Karpas-422 (cell line): ENCODE data around the gene ITPK1. TPM values are rescaled to one million over a fixed set of nuclear protein-coding genes. Genes with fewer than 3 reads are reported as not detected.

Experiments
- DNase-seq: peaks from one replicate; pipeline ENCODE4 v3.0.0-alpha.2; 2015
- H2AFZ ChIP-seq: fragments of 200-600 bp; sonication (generic); 2 replicates; pipeline ENCODE4 v1.6.1; 2014; ENCODE audit warnings: antibody characterized with exemption, low read length, mixed read lengths
- H3K27ac ChIP-seq: fragments of 200-600 bp; sonication (generic); 2 replicates; pipeline ENCODE4 v1.5.1; 2014; ENCODE audit warnings: mild to moderate bottlenecking, low read length, moderate library complexity
- H3K27me3 ChIP-seq: fragments of 200-600 bp; sonication (generic); 2 replicates; pipeline ENCODE4 v1.6.1; 2014; ENCODE audit warnings: low read length, mixed read lengths
- H3K36me3 ChIP-seq: fragments of 200-600 bp; sonication (generic); 2 replicates; pipeline ENCODE4 v1.6.1; 2014; ENCODE audit warnings: low read length, mixed read lengths; ENCODE audit not compliant: insufficient read depth
- H3K4me1 ChIP-seq: fragments of 200-600 bp; sonication (generic); 2 replicates; pipeline ENCODE4 v1.6.1; 2014; ENCODE audit warnings: mild to moderate bottlenecking, low read length, mixed read lengths
- H3K4me2 ChIP-seq: fragments of 200-600 bp; sonication (generic); 2 replicates; pipeline ENCODE4 v1.6.1; 2014; ENCODE audit warnings: low read length, low read depth, mild to moderate bottlenecking; ENCODE audit not compliant: poor library complexity, severe bottlenecking
- H3K4me3 ChIP-seq: fragments of 200-600 bp; sonication (generic); 2 replicates; pipeline ENCODE4 v1.5.1; 2014; ENCODE audit warnings: mild to moderate bottlenecking, antibody characterized with exemption, low read length, mixed read lengths
- H3K79me2 ChIP-seq: fragments of 200-600 bp; sonication (generic); 2 replicates; pipeline ENCODE4 v1.6.1; 2014; ENCODE audit warnings: mild to moderate bottlenecking, low read length, mixed read lengths
- H3K9ac ChIP-seq: fragments of 200-600 bp; sonication (generic); 2 replicates; pipeline ENCODE4 v1.6.0; 2014; ENCODE audit warnings: low read length
- H3K9me2 ChIP-seq: fragments of 200-600 bp; sonication (generic), shearing (Covaris generic); replicated peaks from 2 replicates; pipeline ENCODE4 v1.6.0; 2014; ENCODE audit warnings: mild to moderate bottlenecking, low read length, moderate library complexity; ENCODE audit not compliant: insufficient read depth
- H3K9me3 ChIP-seq: fragments of 300-700, 200-600 bp; sonication (generic); 2 replicates; pipeline ENCODE4 v1.6.1; 2014; ENCODE audit warnings: low read length, mixed read lengths
- H4K20me1 ChIP-seq: fragments of 200-600 bp; sonication (generic); 2 replicates; pipeline ENCODE4 v1.6.1; 2014; ENCODE audit warnings: mild to moderate bottlenecking, antibody characterized with exemption, low read length, low read depth; ENCODE audit not compliant: insufficient read depth
- total RNA-seq: library from RNA; depleted of rRNA; stranded (reverse); fragments of >200 nt; shearing (Covaris generic); gene quantifications from 2 replicates; pipeline ENCODE4 v1.2.3, GENCODE V29; 2014; ENCODE audit warnings: low replicate concordance

The ITPK1 gene
- total RNA-seq, 1 experiment from 2014 or later, result 6.3 TPM

DNA sequence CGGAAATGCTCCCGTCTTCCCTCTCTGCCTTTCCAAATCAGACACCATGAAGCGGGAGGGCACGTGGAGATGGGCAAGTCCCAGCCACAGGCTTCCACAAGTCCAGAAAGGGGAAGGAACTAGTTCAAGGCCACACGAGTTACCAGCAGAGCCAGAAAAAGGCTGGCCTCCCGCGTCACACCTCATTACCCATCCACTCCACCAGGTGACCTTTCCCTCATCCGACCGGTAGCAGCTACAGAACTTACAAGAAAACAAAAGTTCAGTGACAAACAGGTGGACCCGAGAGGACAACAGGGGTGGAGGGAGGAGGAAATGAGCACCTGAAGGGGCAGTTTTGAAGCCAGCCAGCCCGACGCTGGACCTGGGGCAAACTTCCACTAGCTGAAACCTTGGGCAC, 145.9 kb downstream of the ITPK1 start:
- Histone ChIP-seq H3K9me3 (peaks cover 8% of the 10 kb centered on the region), H2AFZ (no peak overlapping the region), H3K4me1 (no peaks in the 10 kb centered on the region), H3K27me3 (no peaks in the 10 kb centered on the region; the same call in 1 of the 2 replicates), H3K27ac (no peak overlapping the region), H4K20me1 (peaks cover 5% of the 10 kb centered on the region; the same call in 1 of the 2 replicates), H3K9me2 (no peaks in the 10 kb centered on the region), H3K4me3 (no peak overlapping the region), H3K79me2 (no peaks in the 10 kb centered on the region), H3K4me2 (no peak overlapping the region), H3K36me3 (no peaks in the 10 kb centered on the region), H3K9ac (no peak overlapping the region)
- DNase-seq, result no peak

- Histone ChIP-seq H3K9me2 (no peaks in the 10 kb centered on the region), H3K9ac (no peak overlapping the region), H3K4me3 (no peak overlapping the region), H3K9me3 (peaks cover 8% of the 10 kb centered on the region), H3K27ac (no peak overlapping the region), H3K36me3 (no peaks in the 10 kb centered on the region), H3K27me3 (no peaks in the 10 kb centered on the region; the same call in 1 of the 2 replicates), H4K20me1 (peaks cover 6% of the 10 kb centered on the region; the same call in 1 of the 2 replicates), H3K79me2 (no peaks in the 10 kb centered on the region), H2AFZ (no peak overlapping the region), H3K4me1 (no peaks in the 10 kb centered on the region), H3K4me2 (no peak overlapping the region)
- no peak for DNase-seq
These were observed 146.3 kb downstream of the ITPK1 start for GRCh38 chr14:92969430-92969829.

DNA sequence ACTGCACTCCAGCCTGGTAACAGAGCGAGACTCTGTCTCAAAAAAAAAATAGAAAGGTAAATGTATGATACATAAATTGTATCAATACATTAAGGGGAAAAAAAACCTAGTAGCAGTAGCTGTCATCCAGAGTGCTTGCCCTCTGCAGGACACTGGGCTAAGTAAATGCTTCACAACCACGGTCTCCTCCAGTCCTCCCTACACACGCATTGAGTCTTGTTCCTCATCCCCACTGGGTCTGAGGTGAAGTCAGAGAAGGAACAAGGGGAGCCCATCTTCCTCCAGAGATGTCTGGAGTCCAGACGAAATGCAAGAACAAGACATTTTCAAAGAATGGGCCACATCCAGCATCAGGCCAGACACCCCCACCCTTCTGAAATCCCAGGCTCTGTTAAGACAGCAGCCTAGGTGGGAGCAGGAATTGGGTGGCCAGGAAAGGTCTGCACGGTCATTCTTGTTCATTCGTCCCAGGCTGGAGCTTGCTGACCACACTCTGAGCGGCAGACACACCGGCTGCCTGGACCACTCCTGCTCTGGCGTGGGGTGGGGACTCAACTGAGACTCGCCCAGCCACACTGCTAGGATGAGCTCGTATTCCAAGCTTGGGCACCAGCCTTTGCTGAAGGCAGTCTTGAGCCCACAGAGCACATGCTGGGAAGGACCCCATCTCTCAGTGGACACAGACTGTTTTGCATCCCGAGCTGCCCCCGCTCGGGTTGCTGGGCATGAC, 147.3 kb downstream of the ITPK1 start:
- no peak overlapping the region for H3K4me3 ChIP-seq
- H3K4me2 ChIP-seq, result no peak overlapping the region
- H2AFZ ChIP-seq, result no peak overlapping the region
- no peaks in the 10 kb centered on the region for H3K79me2 ChIP-seq
- peaks cover 14% of the 10 kb centered on the region; the same call in 1 of the 2 replicates for H4K20me1 ChIP-seq
- H3K9me2 ChIP-seq, result no peaks in the 10 kb centered on the region
- H3K9ac ChIP-seq, result no peak overlapping the region
- H3K9me3 ChIP-seq, result peaks cover 6% of the 10 kb centered on the region
- DNase-seq, result no peak
- no peak overlapping the region for H3K27ac ChIP-seq
- H3K27me3 ChIP-seq, result no peaks in the 10 kb centered on the region; the same call in 1 of the 2 replicates
- no peaks in the 10 kb centered on the region for H3K4me1 ChIP-seq
- H3K36me3 ChIP-seq, result no peaks in the 10 kb centered on the region

- Histone ChIP-seq H3K4me3 (no peak overlapping the region), H3K27me3 (no peaks in the 10 kb centered on the region; the same call in 1 of the 2 replicates), H3K36me3 (no peaks in the 10 kb centered on the region), H3K79me2 (no peaks in the 10 kb centered on the region), H3K4me1 (no peaks in the 10 kb centered on the region), H3K9me2 (no peaks in the 10 kb centered on the region), H3K4me2 (no peak overlapping the region), H2AFZ (no peak overlapping the region), H3K27ac (no peak overlapping the region), H3K9me3 (no peaks in the 10 kb centered on the region), H4K20me1 (peaks cover 17% of the 10 kb centered on the region; the same call in 1 of the 2 replicates), H3K9ac (no peak overlapping the region)
- DNase-seq, result no peak
These were observed 148.3 kb downstream of the ITPK1 start for GRCh38 chr14:92967346-92967926.

DNA sequence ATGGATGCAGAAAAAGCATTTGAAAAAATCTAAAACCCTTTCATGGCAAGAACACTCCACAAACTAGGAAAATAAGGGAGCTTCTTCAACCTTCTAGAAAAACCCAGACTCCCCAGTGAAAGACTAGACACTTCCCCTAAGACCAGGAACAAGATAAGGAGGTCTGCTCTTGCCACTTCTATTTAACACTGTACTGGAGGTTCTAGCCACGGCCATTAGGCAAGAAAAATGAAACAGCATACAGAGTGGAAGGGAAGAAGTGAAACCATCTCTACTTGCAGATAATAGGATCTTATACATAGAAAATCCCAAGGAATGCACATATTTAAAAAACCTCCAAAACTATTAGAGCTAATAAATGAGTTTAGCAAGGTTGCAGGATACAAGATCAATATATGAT, 150.4 kb downstream of the ITPK1 start:
- no peak overlapping the region for H3K9ac ChIP-seq
- no peak for DNase-seq
- no peak overlapping the region for H3K4me3 ChIP-seq
- H3K79me2 ChIP-seq, result no peaks in the 10 kb centered on the region
- peaks cover 21% of the 10 kb centered on the region; the same call in 1 of the 2 replicates for H4K20me1 ChIP-seq
- no peaks in the 10 kb centered on the region for H3K36me3 ChIP-seq
- H3K4me2 ChIP-seq, result no peak overlapping the region
- no peak overlapping the region for H3K27ac ChIP-seq
- no peaks in the 10 kb centered on the region; the same call in 1 of the 2 replicates for H3K27me3 ChIP-seq
- H2AFZ ChIP-seq, result no peak overlapping the region
- H3K9me2 ChIP-seq, result no peaks in the 10 kb centered on the region
- no peaks in the 10 kb centered on the region for H3K4me1 ChIP-seq
- no peaks in the 10 kb centered on the region for H3K9me3 ChIP-seq

DNA sequence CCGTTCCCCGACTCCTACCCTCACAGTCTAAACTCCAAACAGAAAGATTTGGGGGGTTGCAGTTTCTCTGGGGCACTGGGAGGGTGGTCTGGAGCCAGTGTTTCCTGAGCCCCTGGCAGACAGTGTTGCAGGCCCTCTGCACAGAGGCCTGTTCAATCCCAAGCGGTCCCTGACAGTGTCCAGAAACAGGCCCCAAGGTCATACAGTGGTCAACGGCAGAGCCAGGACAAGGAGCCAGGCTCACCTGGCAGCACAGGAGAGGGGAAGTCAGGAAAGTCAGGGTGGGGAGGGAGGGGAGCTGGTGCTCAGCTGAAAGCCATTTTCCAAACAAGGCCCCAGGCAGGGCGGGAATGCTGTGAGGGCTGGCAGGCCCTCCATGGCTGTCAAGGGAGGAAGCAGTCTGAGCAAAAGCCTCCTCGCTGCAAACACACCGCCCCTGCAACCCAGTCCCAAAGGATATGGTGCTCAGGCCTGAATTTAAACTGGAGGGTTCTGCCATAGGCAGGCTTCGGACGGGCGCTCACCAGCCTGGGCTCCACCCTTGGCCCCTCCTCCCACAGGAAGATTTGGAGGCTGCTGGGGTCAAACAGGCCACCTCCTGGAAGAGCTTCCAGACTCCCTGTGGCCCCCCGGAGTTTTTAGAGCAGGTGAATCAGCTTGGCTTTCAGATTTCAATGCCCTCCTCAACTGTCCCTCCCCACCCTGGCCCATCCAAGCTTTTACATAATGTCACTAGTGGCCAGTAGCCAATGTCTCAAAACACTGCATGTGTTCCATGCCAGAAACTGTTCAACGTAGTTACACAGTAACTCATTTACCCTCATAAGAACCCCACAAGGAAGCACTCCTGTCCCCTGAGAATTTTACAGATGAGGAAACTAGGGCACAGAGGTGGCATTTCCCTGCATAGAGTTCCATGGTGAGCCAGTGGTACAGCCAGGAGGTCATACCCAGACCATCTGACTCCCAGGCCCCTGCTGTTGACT, 151.3 kb downstream of the ITPK1 start:
- Histone ChIP-seq H3K4me3 (no peak overlapping the region), H3K9ac (no peak overlapping the region), H3K27ac (no peak overlapping the region), H3K79me2 (no peaks in the 10 kb centered on the region), H3K36me3 (no peaks in the 10 kb centered on the region), H3K9me2 (no peaks in the 10 kb centered on the region), H3K9me3 (no peaks in the 10 kb centered on the region), H3K27me3 (no peaks in the 10 kb centered on the region; the same call in 1 of the 2 replicates), H4K20me1 (peaks cover 21% of the 10 kb centered on the region; the same call in 1 of the 2 replicates), H2AFZ (no peak overlapping the region), H3K4me2 (no peak overlapping the region), H3K4me1 (no peaks in the 10 kb centered on the region)
- DNase-seq, result no peak

DNA sequence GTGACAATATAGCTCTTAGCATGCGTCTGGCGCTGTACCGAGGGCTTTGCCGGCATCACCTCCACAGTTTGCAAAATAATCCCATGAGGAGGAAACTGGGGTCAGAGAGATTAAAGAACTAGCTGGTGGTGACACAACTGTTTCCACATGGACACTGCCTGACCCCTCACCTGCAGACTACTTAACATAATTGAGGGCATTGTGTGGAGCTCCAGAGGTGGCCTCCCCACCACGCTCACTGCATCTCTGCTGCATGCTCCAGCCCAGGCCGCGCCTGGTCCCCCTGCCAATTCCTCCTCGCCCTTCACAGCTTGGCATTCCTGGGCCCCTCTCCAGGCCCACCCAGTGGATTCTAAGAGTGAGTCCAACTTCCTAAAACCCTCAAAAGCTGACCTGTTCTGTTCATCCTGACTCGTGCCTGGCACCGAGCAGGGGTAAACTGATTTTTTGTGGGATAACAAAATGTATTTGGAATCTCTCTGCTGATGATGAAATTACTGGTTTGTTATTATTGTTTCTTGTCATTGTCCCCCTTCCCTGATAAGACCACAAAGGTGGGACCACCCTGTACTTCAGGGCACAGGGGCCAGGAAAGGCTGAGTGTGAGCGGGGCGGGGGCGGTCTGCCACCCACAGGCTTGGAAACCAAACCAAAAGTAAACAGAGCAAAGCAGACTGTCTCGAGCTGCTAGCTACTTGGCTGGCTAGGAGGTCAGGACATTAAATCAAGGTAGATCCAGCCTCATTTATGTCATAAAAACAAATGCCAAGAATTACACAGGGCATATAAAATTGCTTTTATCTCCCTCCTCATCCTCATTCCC, 152.2 kb downstream of the ITPK1 start:
- H3K9ac ChIP-seq, result no peak overlapping the region
- no peak overlapping the region for H2AFZ ChIP-seq
- no peaks in the 10 kb centered on the region; the same call in 1 of the 2 replicates for H3K27me3 ChIP-seq
- no peaks in the 10 kb centered on the region for H3K4me1 ChIP-seq
- H3K27ac ChIP-seq, result no peak overlapping the region
- no peak for DNase-seq
- no peak overlapping the region for H3K4me2 ChIP-seq
- peaks cover 24% of the 10 kb centered on the region for H4K20me1 ChIP-seq
- H3K4me3 ChIP-seq, result no peak overlapping the region
- H3K9me2 ChIP-seq, result no peaks in the 10 kb centered on the region
- no peaks in the 10 kb centered on the region for H3K36me3 ChIP-seq
- H3K79me2 ChIP-seq, result no peaks in the 10 kb centered on the region
- no peaks in the 10 kb centered on the region for H3K9me3 ChIP-seq
